Subcutaneous adipose tissue (tissue), 4 donors: ENCODE results near the gene SH3BP2. TPM values are rescaled to one million over a fixed set of nuclear protein-coding genes. Genes with fewer than 3 reads are reported as not detected.

Source experiments
- total RNA-seq, 4 donors: library from RNA; depleted of rRNA; stranded (reverse); fragments of >200 nt; gene quantifications; one replicate each; pipeline ENCODE4 v1.1.0, GENCODE V29; 2016
- TF ChIP-seq, protein P1 (sequence below): fragments of 450-650 bp; IDR thresholded peaks from one replicate; pipeline ENCODE4 v1.5.1; 2016; ENCODE audit warnings: low read depth, mild to moderate bottlenecking, control low read depth, antibody characterized with exemption, moderate library complexity

SH3BP2 gene
- total RNA-seq, 4 donors from 2014 or later: 23.5 to 52.7 (median 43.7) TPM

DNA sequence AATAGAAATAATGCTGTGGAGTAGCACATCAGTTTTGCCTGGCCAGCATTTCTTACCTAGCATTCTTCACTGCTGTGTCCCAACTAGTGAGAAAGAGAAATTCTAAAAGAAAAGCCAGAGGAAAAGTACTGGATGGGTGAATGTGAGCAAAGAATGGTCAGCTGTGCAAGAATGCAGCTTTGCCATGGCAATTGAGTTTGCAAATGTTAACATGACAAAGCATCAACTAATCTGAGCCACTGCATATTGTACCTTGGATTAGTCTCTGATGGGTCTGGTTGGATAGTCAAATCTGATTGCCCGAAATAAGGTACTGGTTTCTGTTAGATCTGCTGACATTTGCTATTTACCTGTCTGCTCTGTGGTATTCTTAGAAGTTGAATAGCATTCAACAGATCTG lies 89.5 kb downstream of the SH3BP2 start:
- TF ChIP-seq, protein P1, sequence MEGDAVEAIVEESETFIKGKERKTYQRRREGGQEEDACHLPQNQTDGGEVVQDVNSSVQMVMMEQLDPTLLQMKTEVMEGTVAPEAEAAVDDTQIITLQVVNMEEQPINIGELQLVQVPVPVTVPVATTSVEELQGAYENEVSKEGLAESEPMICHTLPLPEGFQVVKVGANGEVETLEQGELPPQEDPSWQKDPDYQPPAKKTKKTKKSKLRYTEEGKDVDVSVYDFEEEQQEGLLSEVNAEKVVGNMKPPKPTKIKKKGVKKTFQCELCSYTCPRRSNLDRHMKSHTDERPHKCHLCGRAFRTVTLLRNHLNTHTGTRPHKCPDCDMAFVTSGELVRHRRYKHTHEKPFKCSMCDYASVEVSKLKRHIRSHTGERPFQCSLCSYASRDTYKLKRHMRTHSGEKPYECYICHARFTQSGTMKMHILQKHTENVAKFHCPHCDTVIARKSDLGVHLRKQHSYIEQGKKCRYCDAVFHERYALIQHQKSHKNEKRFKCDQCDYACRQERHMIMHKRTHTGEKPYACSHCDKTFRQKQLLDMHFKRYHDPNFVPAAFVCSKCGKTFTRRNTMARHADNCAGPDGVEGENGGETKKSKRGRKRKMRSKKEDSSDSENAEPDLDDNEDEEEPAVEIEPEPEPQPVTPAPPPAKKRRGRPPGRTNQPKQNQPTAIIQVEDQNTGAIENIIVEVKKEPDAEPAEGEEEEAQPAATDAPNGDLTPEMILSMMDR: no peak

DNA sequence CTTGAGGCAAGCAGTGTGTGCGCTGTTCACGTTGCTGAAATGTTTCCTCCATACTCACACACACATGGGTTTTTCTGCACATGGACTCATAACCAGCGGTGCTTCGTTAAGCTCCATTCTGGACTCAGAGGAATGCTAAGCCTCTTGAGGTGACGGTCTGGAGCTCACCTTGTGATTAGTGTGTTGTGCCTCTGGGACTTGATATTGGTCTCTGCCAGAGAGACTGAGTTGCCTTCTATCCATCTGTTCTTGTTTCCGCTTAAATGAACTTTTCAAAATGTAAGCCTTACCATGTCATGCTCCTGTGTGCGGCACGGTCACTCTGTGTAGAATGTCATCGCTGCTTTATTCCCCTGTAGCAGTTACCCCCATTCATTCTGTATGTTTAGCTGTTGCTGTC lies 93.3 kb downstream of the SH3BP2 start:
- TF ChIP-seq, protein P1: no peak

DNA sequence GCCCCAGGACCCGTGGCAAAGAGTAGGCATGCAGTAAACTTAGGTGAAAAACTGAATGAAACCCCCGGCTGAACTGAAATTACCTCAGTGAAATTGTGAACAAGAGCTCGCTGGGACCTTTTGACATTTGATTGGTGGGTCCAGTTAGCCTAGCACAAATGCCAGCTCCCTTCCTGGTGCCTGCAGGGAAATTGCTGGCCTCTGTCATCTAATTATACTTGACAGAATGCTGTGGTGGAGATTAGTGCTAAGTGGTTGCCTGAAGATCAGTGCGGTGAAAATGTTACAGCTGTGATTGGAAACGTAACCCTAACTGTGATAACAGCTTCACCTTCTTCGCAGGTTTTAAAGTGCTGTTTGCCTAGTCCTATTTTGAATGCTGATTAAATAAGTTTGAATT lies 93.7 kb downstream of the SH3BP2 start:
- TF ChIP-seq, protein P1: no peak

DNA sequence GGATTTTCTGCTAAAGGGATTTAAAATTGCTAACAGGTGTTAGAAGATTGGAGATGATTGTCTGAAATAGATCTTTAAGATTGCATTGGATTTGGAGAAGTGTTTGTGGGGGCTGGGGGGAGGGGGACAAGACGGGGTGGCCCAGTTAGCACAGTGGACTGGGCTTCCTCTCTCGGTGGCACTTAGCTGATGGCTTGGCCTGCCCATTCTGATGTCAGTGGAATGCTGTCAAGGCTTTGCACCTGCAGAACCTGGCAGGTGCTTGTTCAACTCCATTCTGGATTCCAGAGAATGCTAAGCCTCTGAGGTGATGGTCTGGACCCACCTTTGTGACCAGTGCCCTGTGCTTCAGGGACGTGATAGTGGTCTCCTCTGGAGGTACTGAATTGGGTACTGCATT lies 94.5 kb downstream of the SH3BP2 start:
- TF ChIP-seq, protein P1: no peak

DNA sequence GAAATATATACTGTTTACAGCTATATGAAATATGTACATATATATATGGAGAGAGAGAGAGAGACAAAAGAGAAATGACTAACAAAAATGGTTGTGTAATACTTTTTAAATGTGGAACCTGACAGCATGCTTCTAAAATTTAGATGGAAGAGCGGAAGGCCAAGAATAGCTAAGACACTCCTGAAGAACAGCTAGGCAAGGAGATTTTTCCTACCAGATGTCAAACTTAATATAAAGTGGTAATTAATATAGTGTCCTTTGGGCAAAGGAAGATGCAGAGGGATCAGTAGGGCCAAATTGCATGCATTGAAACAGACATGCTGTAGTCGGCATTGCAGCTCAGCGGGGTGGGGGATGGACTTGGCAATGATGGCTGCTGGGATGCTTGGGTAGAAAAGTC lies 96.0 kb downstream of the SH3BP2 start:
- TF ChIP-seq, protein P1: no peak

Other genes starting within 250 kb of the SH3BP2 start
- 10 to 100 TPM; 25.6 to 88.2 (median 51.5) TPM for gene TNIP2, start 36.7 kb upstream of the SH3BP2 start, total RNA-seq
- gene ADD1, start 50.8 kb downstream of the SH3BP2 start, total RNA-seq: 100 to 1,000 TPM; 144 to 273 (median 203) TPM
- 10 to 100 TPM; 17.8 to 33.8 (median 23.9) TPM for gene NOP14, start 170.3 kb downstream of the SH3BP2 start, total RNA-seq
- gene GRK4, start 170.5 kb downstream of the SH3BP2 start, total RNA-seq: 1 to 10 TPM; 3.1 to 7.9 (median 3.7) TPM